ENCODE data around the gene NSG1. TPM values are rescaled to one million over a fixed set of nuclear protein-coding genes. Genes with fewer than 3 reads are reported as not detected.

The NSG1 gene
- total RNA-seq, 1 donor from 2014 or later, result not detected

DNA sequence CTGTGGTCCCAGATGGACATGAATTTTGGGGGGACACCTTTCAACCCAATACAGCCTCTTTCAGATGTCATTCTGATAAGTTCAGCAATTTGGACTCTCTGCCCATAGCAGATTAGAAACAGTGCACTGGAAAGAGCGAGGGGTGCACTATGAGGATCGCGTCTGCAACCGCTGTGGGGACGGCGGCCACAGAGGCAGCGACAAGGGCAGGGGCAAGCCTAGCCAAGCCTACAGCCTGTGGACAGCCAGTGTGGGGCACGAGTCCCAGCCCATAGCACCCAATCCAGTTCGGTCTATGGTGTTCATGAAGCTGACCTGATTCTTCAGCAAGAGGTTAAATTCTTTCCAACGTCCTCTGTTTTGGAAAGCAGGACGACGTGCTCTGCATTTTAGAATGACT is 9.7 kb upstream of the NSG1 start:
- intact Hi-C loops (cut with micrococcal nuclease), result no loop called here
- POLR2A ChIA-PET, result no interaction called here
- peaks cover 15% of the 10 kb centered on the region for H3K27me3 Mint-ChIP-seq

DNA sequence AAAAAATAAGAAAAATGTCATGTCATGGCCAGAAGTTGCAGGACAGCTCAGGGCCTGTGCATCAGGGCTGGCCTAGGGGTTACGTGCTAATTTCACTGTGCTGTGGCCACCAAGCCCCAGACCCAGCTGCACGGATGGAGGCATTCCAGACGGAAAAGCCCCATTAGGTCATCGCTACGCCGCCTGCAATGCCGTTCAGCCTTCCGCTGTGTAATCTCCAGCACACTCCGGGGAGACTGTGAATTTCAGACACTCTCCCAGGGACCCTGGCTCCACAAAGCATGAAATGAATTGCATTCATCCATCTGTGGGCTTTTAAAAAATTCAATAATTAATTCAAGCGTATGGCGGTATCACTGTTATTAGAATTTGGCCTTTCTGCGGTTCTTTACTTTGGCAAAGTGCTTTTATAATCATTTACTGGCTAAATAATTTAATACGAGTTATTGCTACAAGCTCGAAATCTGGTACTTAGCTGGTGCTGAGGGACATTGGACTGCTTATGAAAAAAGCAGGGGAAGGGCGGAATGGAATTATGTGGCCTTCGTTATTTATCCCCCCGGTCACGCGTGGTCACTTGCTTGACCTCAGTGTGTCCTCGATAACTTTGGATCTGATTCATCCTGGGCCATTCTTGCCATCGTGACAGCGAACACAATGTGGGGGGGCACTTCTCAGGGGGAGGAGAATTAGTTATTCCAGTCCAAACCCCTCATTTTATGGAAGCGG is 9.0 kb upstream of the NSG1 start:
- H3K9me3 Mint-ChIP-seq, result peaks cover 4% of the 10 kb centered on the region
- H3K36me3 Mint-ChIP-seq (ENCODE audit: low read depth), result no peaks in the 10 kb centered on the region
- POLR2A ChIA-PET, result no interaction called here
- TF ChIP-seq, protein P1, sequence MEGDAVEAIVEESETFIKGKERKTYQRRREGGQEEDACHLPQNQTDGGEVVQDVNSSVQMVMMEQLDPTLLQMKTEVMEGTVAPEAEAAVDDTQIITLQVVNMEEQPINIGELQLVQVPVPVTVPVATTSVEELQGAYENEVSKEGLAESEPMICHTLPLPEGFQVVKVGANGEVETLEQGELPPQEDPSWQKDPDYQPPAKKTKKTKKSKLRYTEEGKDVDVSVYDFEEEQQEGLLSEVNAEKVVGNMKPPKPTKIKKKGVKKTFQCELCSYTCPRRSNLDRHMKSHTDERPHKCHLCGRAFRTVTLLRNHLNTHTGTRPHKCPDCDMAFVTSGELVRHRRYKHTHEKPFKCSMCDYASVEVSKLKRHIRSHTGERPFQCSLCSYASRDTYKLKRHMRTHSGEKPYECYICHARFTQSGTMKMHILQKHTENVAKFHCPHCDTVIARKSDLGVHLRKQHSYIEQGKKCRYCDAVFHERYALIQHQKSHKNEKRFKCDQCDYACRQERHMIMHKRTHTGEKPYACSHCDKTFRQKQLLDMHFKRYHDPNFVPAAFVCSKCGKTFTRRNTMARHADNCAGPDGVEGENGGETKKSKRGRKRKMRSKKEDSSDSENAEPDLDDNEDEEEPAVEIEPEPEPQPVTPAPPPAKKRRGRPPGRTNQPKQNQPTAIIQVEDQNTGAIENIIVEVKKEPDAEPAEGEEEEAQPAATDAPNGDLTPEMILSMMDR (IDR thresholded peaks at IDR 0.05), result no peak
- ATAC-seq (ENCODE audit: low read depth) (no peak), DNase-seq (no peak)
- no peak overlapping the region for H3K27ac Mint-ChIP-seq
- peaks cover 18% of the 10 kb centered on the region for H3K27me3 Mint-ChIP-seq
- H3K4me3 Mint-ChIP-seq, result no peak overlapping the region
- intact Hi-C loops (cut with micrococcal nuclease), result no loop called here
- CTCF ChIA-PET, result interaction anchor here (0.7 kb wide), 1 partner anchor 1417 kb away, joined by 7 read pairs; no protein-coding TSS in a partner anchor
- H3K4me1 Mint-ChIP-seq, result no peaks in the 10 kb centered on the region

More for the DNA sequence above, 9.7 kb upstream of the NSG1 start:
- DNase-seq (no peak), ATAC-seq (ENCODE audit: low read depth) (no peak)
- CTCF ChIA-PET, result no interaction called here
- TF ChIP-seq, protein P1 (IDR thresholded peaks at IDR 0.05), result no peak
- no peak overlapping the region for H3K27ac Mint-ChIP-seq
- H3K4me1 Mint-ChIP-seq, result no peaks in the 10 kb centered on the region
- H3K36me3 Mint-ChIP-seq (ENCODE audit: low read depth), result no peaks in the 10 kb centered on the region
- peaks cover 4% of the 10 kb centered on the region for H3K9me3 Mint-ChIP-seq
- H3K4me3 Mint-ChIP-seq, result no peak overlapping the region

DNA sequence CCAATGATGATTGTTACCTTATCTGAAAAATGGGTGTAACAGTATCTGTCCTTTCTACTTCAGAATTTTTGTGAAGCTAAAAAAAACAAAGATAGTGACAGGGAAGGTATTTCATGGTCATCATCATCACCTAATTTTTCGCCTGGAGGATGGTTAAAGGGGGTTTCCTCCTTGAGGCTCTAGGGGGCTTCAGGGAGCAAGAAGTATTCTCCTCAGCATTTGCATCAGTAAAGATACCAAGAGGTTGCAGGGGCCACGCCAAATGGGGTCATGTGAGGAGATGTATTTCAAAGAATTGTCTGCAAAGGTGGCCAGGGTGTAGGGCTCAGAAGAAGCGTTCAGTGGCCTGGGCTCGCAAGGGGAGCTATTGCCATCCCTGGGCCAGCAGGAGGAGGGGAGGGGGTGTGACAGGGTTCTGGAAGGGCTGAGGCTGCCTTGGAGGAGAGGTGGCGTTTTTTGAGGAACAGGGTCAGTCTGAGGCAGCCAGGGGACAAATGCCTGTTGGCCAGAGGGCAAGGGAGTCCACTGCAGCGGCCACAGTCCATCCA is 7.3 kb upstream of the NSG1 start:
- no peak overlapping the region for H3K27ac Mint-ChIP-seq
- no peak for ATAC-seq (ENCODE audit: low read depth)

DNA sequence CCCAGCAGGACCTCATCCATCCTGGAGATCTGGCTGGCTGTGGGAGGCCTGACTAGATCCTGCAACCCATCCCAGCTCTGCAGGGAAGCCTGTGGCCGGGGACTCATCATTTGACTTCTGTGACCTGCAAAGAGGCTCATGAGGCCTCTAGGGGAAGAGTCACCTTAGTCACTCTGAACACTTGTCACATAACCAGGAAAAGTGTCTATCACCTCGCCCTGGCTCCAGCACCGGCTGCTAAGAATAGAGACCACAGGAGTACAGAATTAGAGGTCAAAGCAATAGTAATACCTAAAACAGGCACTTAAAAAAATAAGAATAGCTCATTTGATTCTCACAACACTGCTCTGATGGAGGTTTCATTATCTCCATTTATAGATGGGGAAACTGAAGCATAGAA is 3.8 kb upstream of the NSG1 start:
- no peak for ATAC-seq (ENCODE audit: low read depth)
- ChIA-PET CTCF (no interaction called here), POLR2A (no interaction called here)

More for the DNA sequence above, 7.3 kb upstream of the NSG1 start:
- Mint-ChIP-seq H3K4me3 (no peak overlapping the region), H3K27me3 (peaks cover 30% of the 10 kb centered on the region), H3K9me3 (peaks cover 3% of the 10 kb centered on the region), H3K4me1 (no peaks in the 10 kb centered on the region), H3K36me3 (ENCODE audit: low read depth) (no peaks in the 10 kb centered on the region)
- POLR2A ChIA-PET, result no interaction called here
- TF ChIP-seq, protein P1 (IDR thresholded peaks at IDR 0.05), result no peak
- CTCF ChIA-PET, result no interaction called here
- DNase-seq, result no peak
- intact Hi-C loops (cut with micrococcal nuclease), result no loop called here

DNA sequence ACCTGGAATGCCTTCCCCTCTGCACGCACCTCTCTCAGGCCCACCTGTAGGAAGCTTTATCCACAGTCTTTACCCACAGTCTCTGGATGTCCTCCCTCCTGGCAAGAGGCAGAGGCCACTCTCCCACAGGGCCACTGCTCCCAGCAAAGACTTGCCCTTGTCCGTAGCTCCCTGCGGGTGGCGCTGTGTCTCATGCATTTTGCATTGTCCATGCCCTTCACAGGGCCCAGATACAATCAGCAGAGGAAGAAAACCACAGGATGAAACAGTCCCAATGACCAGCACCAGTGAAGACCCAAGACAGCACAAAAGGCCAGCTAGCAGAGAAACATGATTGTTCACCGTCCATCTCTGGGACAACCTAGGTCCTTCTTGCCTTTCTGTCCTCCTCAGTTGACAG is 2.1 kb upstream of the NSG1 start:
- H3K27me3 Mint-ChIP-seq, result peaks cover 34% of the 10 kb centered on the region
- TF ChIP-seq, protein P1 (IDR thresholded peaks at IDR 0.05), result no peak
- no peaks in the 10 kb centered on the region for H3K36me3 Mint-ChIP-seq (ENCODE audit: low read depth)
- no peak for DNase-seq
- ATAC-seq (ENCODE audit: low read depth), result no peak
- no peaks in the 10 kb centered on the region for H3K9me3 Mint-ChIP-seq
- intact Hi-C loops (cut with micrococcal nuclease), result no loop called here
- H3K4me1 Mint-ChIP-seq, result peaks cover 14% of the 10 kb centered on the region
- H3K4me3 Mint-ChIP-seq, result no peak overlapping the region
- POLR2A ChIA-PET, result no interaction called here
- CTCF ChIA-PET, result no interaction called here
- no peak overlapping the region for H3K27ac Mint-ChIP-seq

More for the DNA sequence above, 3.8 kb upstream of the NSG1 start:
- no peaks in the 10 kb centered on the region for H3K36me3 Mint-ChIP-seq (ENCODE audit: low read depth)
- no peak overlapping the region for H3K4me3 Mint-ChIP-seq
- intact Hi-C loops (cut with micrococcal nuclease), result no loop called here
- peaks cover 9% of the 10 kb centered on the region for H3K4me1 Mint-ChIP-seq
- H3K9me3 Mint-ChIP-seq, result no peaks in the 10 kb centered on the region
- TF ChIP-seq, protein P1 (IDR thresholded peaks at IDR 0.05), result no peak
- DNase-seq, result no peak
- peaks cover 35% of the 10 kb centered on the region for H3K27me3 Mint-ChIP-seq
- H3K27ac Mint-ChIP-seq, result no peak overlapping the region
